HL-60 (cell line): ENCODE results near the gene PIK3CG.
"Not testable (repeated sequence)": the region's sequence is repeated elsewhere in the genome, so short reads cannot be mapped to it uniquely, and the experiment has no call there.

Experiments
- DNase-seq, 2 experiments: peaks; one replicate each; pipeline ENCODE4 v3.0.0-alpha.2; 2010 to 2020; ENCODE audit warnings: low read depth in 1 of 2, low spot score in 1 of 2
- H3K27ac ChIP-seq: fragments of 250-450 bp; sonication (Bioruptor Pico); replicated peaks from 2 replicates; pipeline ENCODE4 v1.5.1; 2020; ENCODE audit warnings: mild to moderate bottlenecking, moderate library complexity
- H3K27me3 ChIP-seq: fragments of 250-450 bp; sonication (Bioruptor Pico); 2 replicates; pipeline ENCODE4 v1.5.1; 2021; ENCODE audit warnings: mild to moderate bottlenecking, moderate library complexity; ENCODE audit not compliant: insufficient read depth, poor library complexity, severe bottlenecking
- H3K4me3 ChIP-seq: replicated peaks from 2 replicates; pipeline ENCODE4 v1.5.1; 2011; ENCODE audit warnings: mild to moderate bottlenecking, control low read depth, low read length; ENCODE audit not compliant: insufficient read depth
- CTCF ChIP-seq: IDR thresholded peaks from one replicate; pipeline ENCODE4 v1.5.1; 2011; ENCODE audit warnings: low read length, control low read depth, inconsistent platforms; ENCODE audit not compliant: insufficient read depth
- GABPA ChIP-seq: IDR thresholded peaks from 2 replicates; pipeline ENCODE4 v1.6.1; 2012; ENCODE audit warnings: low read depth
- POLR2AphosphoS5 ChIP-seq: IDR thresholded peaks from 2 replicates; pipeline ENCODE4 v1.6.1; 2012; ENCODE audit warnings: low read depth
- REST ChIP-seq: IDR thresholded peaks from 2 replicates; pipeline ENCODE4 v1.6.1; 2012; ENCODE audit warnings: low read depth; ENCODE audit not compliant: insufficient replicate concordance
- SPI1 ChIP-seq: IDR thresholded peaks from 2 replicates; pipeline ENCODE4 v1.6.1; 2012; ENCODE audit warnings: low read depth, mild to moderate bottlenecking, borderline replicate concordance

Gene PIK3CG

GRCh38 chr7:106926892-106927291, 61.8 kb downstream of the PIK3CG start:
- no peaks in the 10 kb centered on the region for H3K27me3 ChIP-seq
- DNase-seq = no peak
- H3K4me3 ChIP-seq = no peak overlapping the region
- no peak overlapping the region for H3K27ac ChIP-seq
- TF ChIP-seq GABPA (no peak), CTCF (no peak), REST (no peak), SPI1 (no peak), POLR2AphosphoS5 (no peak)

- TF ChIP-seq REST = no peak
- Histone ChIP-seq H3K4me3 (no peak overlapping the region), H3K27ac (no peak overlapping the region), H3K27me3 (no peaks in the 10 kb centered on the region)
- no peak for DNase-seq
Observed at GRCh38 chr7:106927536-106927935, 62.5 kb downstream of the PIK3CG start.

GRCh38 chr7:106929616-106930015, 64.5 kb downstream of the PIK3CG start:
- not testable (repeated sequence) for H3K27me3 ChIP-seq, H3K4me3 ChIP-seq, H3K27ac ChIP-seq, DNase-seq

GRCh38 chr7:106936236-106936635, 71.2 kb downstream of the PIK3CG start:
- DNase-seq = no peak
- Histone ChIP-seq H3K4me3 (no peak overlapping the region), H3K27me3 (no peaks in the 10 kb centered on the region), H3K27ac (no peak overlapping the region)
- no peak for TF ChIP-seq CTCF
- TF ChIP-seq SPI1 = no peak
- TF ChIP-seq REST = no peak
- TF ChIP-seq POLR2AphosphoS5 = no peak
- TF ChIP-seq GABPA = no peak

- H3K27ac ChIP-seq, DNase-seq, H3K27me3 ChIP-seq, H3K4me3 ChIP-seq: not testable (repeated sequence)
Observed at GRCh38 chr7:106938122-106938521, 73.0 kb downstream of the PIK3CG start.
